ENCODE results near the gene COPS3.
"Not testable (repeated sequence)": the region's sequence is repeated elsewhere in the genome, so short reads cannot be mapped to it uniquely, and the experiment has no call there.

DNA sequence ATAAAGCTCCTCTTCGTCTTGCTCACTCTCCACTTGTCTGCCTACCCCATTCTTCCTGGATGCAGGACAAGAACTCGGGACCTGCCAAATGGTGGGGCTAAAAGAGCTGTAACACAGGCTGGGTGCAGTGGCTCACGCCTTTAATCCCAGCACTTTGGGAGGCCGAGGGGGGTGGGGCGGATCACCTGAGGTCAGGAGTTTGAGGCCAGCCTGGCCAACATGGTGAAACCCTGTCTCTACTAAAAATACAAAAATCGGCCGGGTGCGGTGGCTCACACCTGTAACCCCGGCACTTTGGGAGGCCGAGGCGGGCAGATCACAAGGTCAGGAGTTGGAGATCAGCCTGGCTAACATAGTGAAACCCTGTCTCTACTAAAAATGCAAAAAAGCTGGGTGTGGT lies 20.6 kb upstream of the COPS3 start:
- TF ChIP-seq YY1 (IDR thresholded peaks at IDR 0.05; ENCODE audit: insufficient read depth, insufficient read length); ZNF274 (IDR thresholded peaks at IDR 0.05; ENCODE audit: low read depth, low read length); SUZ12 (IDR thresholded peaks at IDR 0.05; ENCODE audit: extremely low read depth, insufficient read depth, insufficient read length): not testable (repeated sequence)
